T47D (cell line): Measurements from ENCODE around the gene CHST11.
"Not testable (repeated sequence)": the region's sequence is repeated elsewhere in the genome, so short reads cannot be mapped to it uniquely, and the experiment has no call there.

ENCODE experiments used
- DNase-seq, 2 experiments: peaks; one replicate each; pipeline versions ENCODE4 v3.0.0 to v3.0.0-alpha.2; 2011 to 2012; ENCODE audit warnings: low read depth in 1 of 2, low spot score in 1 of 2
- JUND ChIP-seq: IDR thresholded peaks from 2 replicates; pipeline ENCODE4 v1.6.1; 2012; ENCODE audit warnings: low read depth
- in situ Hi-C: cut with HindIII; loops from 2 replicates; pipeline ENCODE4 v1.10.0; 2016; ENCODE audit warnings: low sequenced_read_pairs, low pct_unique_long_range_greater_than_20kb

The CHST11 gene

GRCh38 chr12:104565606-104566243, 109.0 kb downstream of the CHST11 start:
- DNase-seq: no peak
- no peak for TF ChIP-seq JUND
- in situ Hi-C loops: no loop called here

- no peak for DNase-seq
- in situ Hi-C loops: no loop called here
- TF ChIP-seq JUND: no peak
Observed at GRCh38 chr12:104566244-104566993, 109.7 kb downstream of the CHST11 start.

- no peak for DNase-seq
- TF ChIP-seq JUND: no peak
- in situ Hi-C loops: no loop called here
Observed at GRCh38 chr12:104567832-104568486, 111.2 kb downstream of the CHST11 start.

GRCh38 chr12:104568487-104568868, 111.7 kb downstream of the CHST11 start:
- TF ChIP-seq JUND: no peak
- DNase-seq: no peak
- in situ Hi-C loops: no loop called here

- TF ChIP-seq JUND: no peak
- in situ Hi-C loops: no loop called here
- no peak for DNase-seq
Observed at GRCh38 chr12:104568935-104569334, 112.2 kb downstream of the CHST11 start.

- DNase-seq: no peak
- TF ChIP-seq JUND: no peak
- in situ Hi-C loops: no loop called here
Observed at GRCh38 chr12:104569346-104570173, 112.8 kb downstream of the CHST11 start.

GRCh38 chr12:104570174-104570907, 113.6 kb downstream of the CHST11 start:
- no peak for TF ChIP-seq JUND
- in situ Hi-C loops: no loop called here
- no peak for DNase-seq

GRCh38 chr12:104571328-104571727, 114.6 kb downstream of the CHST11 start:
- TF ChIP-seq JUND: no peak
- in situ Hi-C loops: no loop called here
- no peak for DNase-seq

GRCh38 chr12:104574353-104574752, 117.6 kb downstream of the CHST11 start:
- in situ Hi-C loops, DNase-seq: not testable (repeated sequence)

GRCh38 chr12:104574758-104575157, 118.0 kb downstream of the CHST11 start:
- in situ Hi-C loops, DNase-seq: not testable (repeated sequence)

- in situ Hi-C loops: no loop called here
Observed at GRCh38 chr12:104575442-104576186, 118.9 kb downstream of the CHST11 start.

More at GRCh38 chr12:104575442-104576186, 118.9 kb downstream of the CHST11 start:
- no peak for TF ChIP-seq JUND
- no peak for DNase-seq
